Stimulated activated CD8-positive, alpha-beta memory T cell treated with anti-CD3 and anti-CD28 coated beads, Interleukin-7, amount 100 ng/mL, for 4 hours (primary cell): ENCODE results near the gene PRADC1.
"Not testable (repeated sequence)": the region's sequence is repeated elsewhere in the genome, so short reads cannot be mapped to it uniquely, and the experiment has no call there.

Experiments
- DNase-seq, 2 donors: peaks; one replicate each; pipeline ENCODE4 v3.0.0-alpha.2; 2020; ENCODE audit warnings: low read depth in 2 of 2

PRADC1 gene

GRCh38 chr2:73202156-73203054 lies 30.6 kb downstream of the PRADC1 start, which contains the start of gene NOTO:
NOTO (plus strand) TSS chr2:73202574; CDS start chr2:73202667, 93 bp downstream.
- no peak for DNase-seq

- not testable (repeated sequence) for DNase-seq
Measured at GRCh38 chr2:73200281-73200680, 32.8 kb downstream of the PRADC1 start.

DNA sequence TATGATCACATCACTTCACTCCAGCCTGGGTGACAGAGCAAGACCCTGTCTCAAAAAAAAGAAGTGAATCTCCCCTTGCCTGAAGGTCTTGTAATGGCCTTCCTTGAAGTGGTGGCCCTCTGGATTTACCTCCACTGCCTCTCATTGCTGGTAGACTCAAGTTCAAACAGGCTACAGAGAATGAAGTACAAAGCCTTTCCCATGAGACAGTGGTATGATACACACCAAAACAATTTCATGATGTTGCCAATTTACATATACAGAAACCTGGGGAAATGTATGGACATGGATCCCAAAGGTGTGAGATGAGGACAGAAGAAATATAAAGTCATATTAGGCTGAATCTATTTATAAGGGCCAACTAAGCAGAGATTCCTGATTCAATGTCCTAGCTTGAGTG lies 35.5 kb downstream of the PRADC1 start:
- DNase-seq: no peak

DNA sequence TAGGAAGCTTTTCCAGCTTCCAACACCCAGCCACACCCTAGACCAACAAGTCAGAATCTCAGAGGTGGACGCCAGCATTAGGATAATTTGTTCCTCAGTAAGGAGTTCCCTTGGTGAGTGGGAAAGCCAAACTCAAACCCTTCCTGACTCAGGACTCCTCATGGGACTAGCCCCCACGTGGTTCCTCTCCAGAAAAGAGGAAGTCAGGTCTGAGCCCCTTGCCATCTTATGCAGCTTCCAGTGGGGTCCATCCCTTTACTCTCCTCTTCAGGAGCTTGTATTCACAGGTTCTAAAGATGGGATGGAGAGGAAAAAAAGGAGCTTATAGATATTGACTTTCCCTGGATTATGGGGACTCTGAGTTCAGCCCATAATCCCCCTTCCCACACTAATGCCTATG lies 45.5 kb downstream of the PRADC1 start:
- no peak for DNase-seq

DNA sequence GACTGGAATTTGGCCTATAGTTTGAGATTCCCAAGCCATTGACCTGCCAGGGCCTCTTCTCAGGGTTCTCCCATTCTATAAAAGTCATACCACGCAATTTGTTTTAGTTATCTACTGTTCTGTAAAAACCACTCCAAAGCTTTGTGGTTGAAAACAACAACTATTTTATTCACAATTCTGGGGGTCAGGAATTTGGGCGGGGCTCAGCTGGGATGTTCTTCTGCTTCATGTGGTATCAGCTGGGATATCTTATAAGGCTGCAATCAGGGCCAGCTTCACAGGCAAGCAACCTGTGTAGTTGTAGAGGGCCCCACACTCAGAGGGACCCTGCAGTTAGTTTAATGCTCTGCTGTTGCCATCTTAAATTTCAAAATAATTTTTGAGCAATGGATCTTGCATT lies 47.1 kb downstream of the PRADC1 start:
- no peak for DNase-seq
